IPS DF 6.9 (cell line): ENCODE results near the gene SDS.

Experiments
- DNase-seq: peaks from one replicate; pipeline ENCODE4 v3.0.0-alpha.2; 2013; ENCODE audit warnings: low read depth, low spot score
- H3K27ac ChIP-seq: one replicate; pipeline ENCODE4 v1.5.1; 2013; ENCODE audit warnings: low read length, control low read depth
- H3K27me3 ChIP-seq: 2 replicates; pipeline ENCODE4 v1.6.1; 2013; ENCODE audit warnings: mild to moderate bottlenecking, low read length; ENCODE audit not compliant: control insufficient read depth, insufficient read depth
- H3K36me3 ChIP-seq: 2 replicates; pipeline ENCODE4 v1.6.1; 2013; ENCODE audit warnings: low read length; ENCODE audit not compliant: control insufficient read depth, insufficient read depth
- H3K4me1 ChIP-seq: 2 replicates; pipeline ENCODE4 v1.6.1; 2013; ENCODE audit warnings: low read length; ENCODE audit not compliant: control insufficient read depth, insufficient read depth
- H3K4me3 ChIP-seq: 2 replicates; pipeline ENCODE4 v1.5.1; 2013; ENCODE audit warnings: mild to moderate bottlenecking, low read length
- H3K9me3 ChIP-seq: 2 replicates; pipeline ENCODE4 v1.6.1; 2013; ENCODE audit warnings: low read length, inconsistent platforms; ENCODE audit not compliant: control insufficient read depth, insufficient read depth
- WGBS: extraction: QIAGEN DNeasy Blood & Tissue Kit; methylation state at CpG from one replicate; pipeline ENCODE4 v1.1.7; 2013; ENCODE audit warnings: mixed read lengths, missing lambda C conversion rate; ENCODE audit not compliant: insufficient read length, insufficient coverage; 5-methylcytosine and 5-hydroxymethylcytosine counted together

The SDS gene

GRCh38 chr12:113413488-113413939 lies 9.8 kb upstream of the SDS start:
- no peaks in the 10 kb centered on the region for H3K4me1 ChIP-seq
- DNase-seq, result no peak
- no peak overlapping the region for H3K27ac ChIP-seq
- no peaks in the 10 kb centered on the region for H3K9me3 ChIP-seq
- H3K4me3 ChIP-seq, result no peak overlapping the region
- no peaks in the 10 kb centered on the region for H3K36me3 ChIP-seq
- no CpG with 5 or more reads among the region's 11 CpGs for WGBS
- no peaks in the 10 kb centered on the region for H3K27me3 ChIP-seq

- DNase-seq, result no peak
- no peak overlapping the region for H3K27ac ChIP-seq
- no peak overlapping the region for H3K4me3 ChIP-seq
- no peaks in the 10 kb centered on the region for H3K36me3 ChIP-seq
- WGBS, result no CpG with 5 or more reads among the region's 9 CpGs
- no peaks in the 10 kb centered on the region for H3K27me3 ChIP-seq
- no peaks in the 10 kb centered on the region; the same call in 1 of the 2 replicates for H3K4me1 ChIP-seq
- no peaks in the 10 kb centered on the region for H3K9me3 ChIP-seq
These were observed 5.9 kb upstream of the SDS start for GRCh38 chr12:113409462-113410124.

GRCh38 chr12:113408756-113409298 lies 5.1 kb upstream of the SDS start:
- Histone ChIP-seq H3K27me3 (no peaks in the 10 kb centered on the region), H3K4me1 (no peaks in the 10 kb centered on the region; the same call in 1 of the 2 replicates), H3K27ac (no peak overlapping the region), H3K36me3 (no peaks in the 10 kb centered on the region), H3K9me3 (no peaks in the 10 kb centered on the region), H3K4me3 (no peak overlapping the region)
- DNase-seq, result no peak
- no CpG with 5 or more reads among the region's 11 CpGs for WGBS

- H3K36me3 ChIP-seq, result no peaks in the 10 kb centered on the region
- no peak overlapping the region for H3K27ac ChIP-seq
- WGBS, result no CpG with 5 or more reads among the region's 6 CpGs
- H3K9me3 ChIP-seq, result no peaks in the 10 kb centered on the region
- DNase-seq, result no peak
- H3K27me3 ChIP-seq, result no peaks in the 10 kb centered on the region
- no peak overlapping the region for H3K4me3 ChIP-seq
- H3K4me1 ChIP-seq, result no peaks in the 10 kb centered on the region; the same call in 1 of the 2 replicates
These were observed 4.4 kb upstream of the SDS start for GRCh38 chr12:113407931-113408600.

- no peak overlapping the region for H3K4me3 ChIP-seq
- H3K27ac ChIP-seq, result no peak overlapping the region
- H3K27me3 ChIP-seq, result no peaks in the 10 kb centered on the region
- no peak for DNase-seq
- no CpG with 5 or more reads among the region's 3 CpGs for WGBS
- H3K4me1 ChIP-seq, result no peaks in the 10 kb centered on the region; the same call in 1 of the 2 replicates
- H3K9me3 ChIP-seq, result no peaks in the 10 kb centered on the region
- no peaks in the 10 kb centered on the region for H3K36me3 ChIP-seq
These were observed 2.0 kb upstream of the SDS start for GRCh38 chr12:113405694-113406093.

GRCh38 chr12:113402586-113403260 lies 964 bp downstream of the SDS start:
- no peak for DNase-seq
- no peaks in the 10 kb centered on the region for H3K36me3 ChIP-seq
- no CpG with 5 or more reads among the region's 23 CpGs for WGBS
- no peak overlapping the region for H3K4me3 ChIP-seq
- no peaks in the 10 kb centered on the region; the same call in 1 of the 2 replicates for H3K4me1 ChIP-seq
- no peaks in the 10 kb centered on the region for H3K9me3 ChIP-seq
- H3K27me3 ChIP-seq, result no peaks in the 10 kb centered on the region
- no peak overlapping the region for H3K27ac ChIP-seq

GRCh38 chr12:113401066-113402000 lies 2.4 kb downstream of the SDS start:
- Histone ChIP-seq H3K36me3 (no peaks in the 10 kb centered on the region), H3K27me3 (no peaks in the 10 kb centered on the region), H3K4me3 (no peak overlapping the region), H3K27ac (no peak overlapping the region), H3K9me3 (no peaks in the 10 kb centered on the region), H3K4me1 (no peaks in the 10 kb centered on the region; the same call in none of the 2 replicates)
- no peak for DNase-seq
- WGBS, result no CpG with 5 or more reads among the region's 13 CpGs

GRCh38 chr12:113400362-113400761 lies 3.3 kb downstream of the SDS start:
- H3K9me3 ChIP-seq, result no peaks in the 10 kb centered on the region
- H3K4me1 ChIP-seq, result no peaks in the 10 kb centered on the region; the same call in none of the 2 replicates
- H3K27ac ChIP-seq, result no peak overlapping the region
- no peak overlapping the region for H3K4me3 ChIP-seq
- no peaks in the 10 kb centered on the region for H3K36me3 ChIP-seq
- no peaks in the 10 kb centered on the region for H3K27me3 ChIP-seq
- WGBS, result 100% methylated on average over 2 of the region's 4 CpGs
- DNase-seq, result no peak

GRCh38 chr12:113399490-113399889 lies 4.2 kb downstream of the SDS start:
- H3K27ac ChIP-seq, result no peak overlapping the region
- H3K4me1 ChIP-seq, result no peaks in the 10 kb centered on the region; the same call in 1 of the 2 replicates
- no peaks in the 10 kb centered on the region for H3K27me3 ChIP-seq
- H3K4me3 ChIP-seq, result no peak overlapping the region
- no peaks in the 10 kb centered on the region for H3K9me3 ChIP-seq
- H3K36me3 ChIP-seq, result no peaks in the 10 kb centered on the region
- no CpG with 5 or more reads among the region's 12 CpGs for WGBS
- DNase-seq, result no peak
